ENCODE results near the gene PDE2A. TPM values are rescaled to one million over a fixed set of nuclear protein-coding genes. Genes with fewer than 3 reads are reported as not detected.

Gene PDE2A
- total RNA-seq, 1 experiment from 2014 or later = 1.1 TPM

- DNase-seq = no peak
- Mint-ChIP-seq H3K4me1 (ENCODE audit: low read depth, unreplicated experiment) (peaks cover 38% of the 10 kb centered on the region), H3K4me3 (ENCODE audit: low read depth, unreplicated experiment) (no peak overlapping the region), H3K36me3 (ENCODE audit: insufficient read depth, unreplicated experiment) (peaks cover 25% of the 10 kb centered on the region), H3K9me3 (ENCODE audit: low read depth, unreplicated experiment) (no peaks in the 10 kb centered on the region), H3K27me3 (ENCODE audit: unreplicated experiment) (no peaks in the 10 kb centered on the region), H3K27ac (ENCODE audit: unreplicated experiment) (no peak overlapping the region)
- no TSS peak for BruUV-seq (replicated peaks)
- TF ChIP-seq CTCF (IDR thresholded peaks at IDR 0.05; ENCODE audit: unreplicated experiment) = no peak
- intact Hi-C loops (cut with micrococcal nuclease; ENCODE audit: unreplicated experiment) = no loop called here
- CTCF ChIA-PET = no interaction called here
These were observed 44.9 kb upstream of the PDE2A start for GRCh38 chr11:72719144-72719543.

GRCh38 chr11:72718101-72718501 lies 43.9 kb upstream of the PDE2A start:
- H3K27ac Mint-ChIP-seq (ENCODE audit: unreplicated experiment) = no peak overlapping the region
- no TSS peak for BruUV-seq (replicated peaks)
- TF ChIP-seq CTCF (IDR thresholded peaks at IDR 0.05; ENCODE audit: unreplicated experiment) = no peak
- H3K9me3 Mint-ChIP-seq (ENCODE audit: low read depth, unreplicated experiment) = no peaks in the 10 kb centered on the region
- H3K27me3 Mint-ChIP-seq (ENCODE audit: unreplicated experiment) = no peaks in the 10 kb centered on the region
- DNase-seq = no peak
- intact Hi-C loops (cut with micrococcal nuclease; ENCODE audit: unreplicated experiment) = no loop called here
- H3K36me3 Mint-ChIP-seq (ENCODE audit: insufficient read depth, unreplicated experiment) = peaks cover 25% of the 10 kb centered on the region
- H3K4me3 Mint-ChIP-seq (ENCODE audit: low read depth, unreplicated experiment) = no peak overlapping the region
- CTCF ChIA-PET = no interaction called here
- H3K4me1 Mint-ChIP-seq (ENCODE audit: low read depth, unreplicated experiment) = peaks cover 31% of the 10 kb centered on the region

GRCh38 chr11:72716788-72717435 lies 42.7 kb upstream of the PDE2A start:
- CTCF ChIA-PET = interaction anchor here (0.7 kb wide), 1 partner anchor 12 kb away, joined by 3 read pairs; no protein-coding TSS in a partner anchor
- H3K27me3 Mint-ChIP-seq (ENCODE audit: unreplicated experiment) = no peaks in the 10 kb centered on the region
- no peak for TF ChIP-seq CTCF (IDR thresholded peaks at IDR 0.05; ENCODE audit: unreplicated experiment)
- H3K27ac Mint-ChIP-seq (ENCODE audit: unreplicated experiment) = no peak overlapping the region
- intact Hi-C loops (cut with micrococcal nuclease; ENCODE audit: unreplicated experiment) = no loop called here
- H3K9me3 Mint-ChIP-seq (ENCODE audit: low read depth, unreplicated experiment) = no peaks in the 10 kb centered on the region
- H3K4me3 Mint-ChIP-seq (ENCODE audit: low read depth, unreplicated experiment) = no peak overlapping the region
- peaks cover 26% of the 10 kb centered on the region for H3K4me1 Mint-ChIP-seq (ENCODE audit: low read depth, unreplicated experiment)
- peaks cover 15% of the 10 kb centered on the region for H3K36me3 Mint-ChIP-seq (ENCODE audit: insufficient read depth, unreplicated experiment)
- DNase-seq = no peak
- BruUV-seq (replicated peaks) = no TSS peak

- H3K36me3 Mint-ChIP-seq (ENCODE audit: insufficient read depth, unreplicated experiment) = peaks cover 9% of the 10 kb centered on the region
- no peak overlapping the region for H3K27ac Mint-ChIP-seq (ENCODE audit: unreplicated experiment)
- no peaks in the 10 kb centered on the region for H3K27me3 Mint-ChIP-seq (ENCODE audit: unreplicated experiment)
- no peak for DNase-seq
- H3K9me3 Mint-ChIP-seq (ENCODE audit: low read depth, unreplicated experiment) = no peaks in the 10 kb centered on the region
- CTCF ChIA-PET = interaction anchor here (0.6 to 0.7 kb wide), 2 partner anchors 11 to 15 kb away, joined by 3 to 5 read pairs; no protein-coding TSS in a partner anchor
- H3K4me3 Mint-ChIP-seq (ENCODE audit: low read depth, unreplicated experiment) = no peak overlapping the region
- intact Hi-C loops (cut with micrococcal nuclease; ENCODE audit: unreplicated experiment) = no loop called here
- no TSS peak for BruUV-seq (replicated peaks)
- peaks cover 19% of the 10 kb centered on the region for H3K4me1 Mint-ChIP-seq (ENCODE audit: low read depth, unreplicated experiment)
- TF ChIP-seq CTCF (IDR thresholded peaks at IDR 0.05; ENCODE audit: unreplicated experiment) = no peak
These were observed 42.1 kb upstream of the PDE2A start for GRCh38 chr11:72716290-72716689.

All from Calu3 (cell line).